ENCODE measurements around the gene NTHL1.

Gene NTHL1

DNA sequence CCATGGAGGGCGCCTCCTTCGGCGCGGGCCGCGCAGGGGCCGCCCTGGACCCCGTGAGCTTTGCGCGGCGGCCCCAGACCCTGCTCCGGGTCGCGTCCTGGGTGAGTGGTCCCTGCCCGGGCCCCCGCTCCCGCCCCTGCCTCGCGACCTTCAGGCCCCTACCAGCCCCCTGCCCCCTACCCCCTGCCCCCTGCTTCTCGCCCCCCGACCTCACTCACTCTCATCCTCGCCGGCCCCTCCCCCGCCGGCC lies 57.6 kb downstream of the NTHL1 start:
- DNase-seq (no peak), ATAC-seq (ENCODE audit: insufficient read depth, low read depth) (no peak)
- no peak overlapping the region for H3K27ac ChIP-seq (ENCODE audit: low read length)
- H3K79me2 ChIP-seq (ENCODE audit: insufficient read depth, low read length) = peaks cover 3% of the 10 kb centered on the region
- peaks cover 13% of the 10 kb centered on the region for H3K36me3 ChIP-seq (ENCODE audit: insufficient read depth, low read length)
- H3K4me3 ChIP-seq (ENCODE audit: low read depth in 1 of 2, low read length in 2 of 2) = no peak overlapping the region
- H3K4me1 ChIP-seq (ENCODE audit: insufficient read depth, low read length) = peaks cover 6% of the 10 kb centered on the region
- no peaks in the 10 kb centered on the region for H3K27me3 ChIP-seq (ENCODE audit: insufficient read depth, low read length, poor library complexity)
- no peak overlapping the region for H2AFZ ChIP-seq (ENCODE audit: low read depth, low read length)
- H3K9ac ChIP-seq (ENCODE audit: low read depth, low read length) = no peak overlapping the region
- H4K20me1 ChIP-seq (ENCODE audit: insufficient read depth, low read length) = no peaks in the 10 kb centered on the region
- no peak overlapping the region for H3K4me2 ChIP-seq (ENCODE audit: insufficient read depth, low read length)
- TF ChIP-seq EZH2 (IDR thresholded peaks at IDR 0.05; ENCODE audit: borderline replicate concordance, low read depth, low read length, severe bottlenecking) (no peak), CTCF (IDR thresholded peaks at IDR 0.05; ENCODE audit: borderline replicate concordance, extremely low read depth, low read length, poor library complexity, severe bottlenecking) (no peak)
- no peaks in the 10 kb centered on the region for H3K9me3 ChIP-seq (ENCODE audit: insufficient read depth, low read length, severe bottlenecking)

Measured in DND-41 (cell line).